IMR-90 (cell line): ENCODE results near the gene RHOT2. TPM values are rescaled to one million over a fixed set of nuclear protein-coding genes. Genes with fewer than 3 reads are reported as not detected.
A peak's percentile ranks its signal among the peaks of the same experiment; 100 is the strongest.

ENCODE experiments used
- ATAC-seq: fragments of 200-7000 bp; cut with Tn5 transposase; 2 replicates; pipeline ENCODE4 v1.9.1; 2020; ENCODE audit warnings: low read depth, mild to moderate bottlenecking, moderate library complexity
- BruUV-seq: library from RNA; stranded (reverse); fragments of 400-500 nt; replicated peaks from 2 replicates; lab custom pipeline; 2021; lab: Mats Ljungman, UMichigan
- CTCF ChIA-PET: fragments of 300-600 bp; formaldehyde crosslinking; extraction: SDS; loops from one replicate; lab custom pipeline; 2021; ENCODE audit warnings: antibody characterized with exemption; lab: Yijun Ruan, JAX
- POLR2A ChIA-PET: fragments of 300-600 bp; sonication (Branson Sonifier 250); formaldehyde crosslinking; loops from one replicate; lab custom pipeline; 2022; ENCODE audit warnings: antibody characterized with exemption; ENCODE audit not compliant: unreplicated experiment; lab: Charles Lee
- DNase-seq: peaks from one replicate; pipeline ENCODE4 v3.0.0; 2013
- H2AFZ ChIP-seq: replicated peaks from 2 replicates; pipeline ENCODE3; 2013; ENCODE audit warnings: low read length, mild to moderate bottlenecking; ENCODE audit not compliant: poor library complexity
- H2AK5ac ChIP-seq: 2 replicates; pipeline ENCODE4 v1.6.1; 2013; ENCODE audit warnings: low read depth, low read length, inconsistent platforms
- H2AK9ac ChIP-seq: replicated peaks from 2 replicates; pipeline ENCODE3; 2013; ENCODE audit warnings: mild to moderate bottlenecking, low read depth, low read length, moderate library complexity; ENCODE audit not compliant: poor library complexity
- H2BK120ac ChIP-seq: 2 replicates; pipeline ENCODE4 v1.6.1; 2013; ENCODE audit warnings: low read depth, low read length, inconsistent platforms
- H2BK15ac ChIP-seq: 3 replicates; pipeline ENCODE4 v1.6.1; 2013; ENCODE audit warnings: low read depth, low read length, inconsistent platforms
- H2BK20ac ChIP-seq: 2 replicates; pipeline ENCODE4 v1.6.1; 2013; ENCODE audit warnings: low read depth, mild to moderate bottlenecking, inconsistent platforms, low read length, moderate library complexity
- H2BK5ac ChIP-seq: 2 replicates; pipeline ENCODE4 v1.6.1; 2013; ENCODE audit warnings: mild to moderate bottlenecking, low read depth, low read length, inconsistent platforms; ENCODE audit not compliant: poor library complexity, severe bottlenecking
- H3K14ac ChIP-seq: replicated peaks from 2 replicates; pipeline ENCODE4 v1.6.1; 2013; ENCODE audit warnings: low read depth, low read length, inconsistent platforms
- H3K18ac ChIP-seq: 2 replicates; pipeline ENCODE4 v1.6.1; 2013; ENCODE audit warnings: low read depth, low read length, control low read depth
- H3K23ac ChIP-seq: 2 replicates; pipeline ENCODE4 v1.6.1; 2013; ENCODE audit warnings: low read depth, low read length, inconsistent platforms
- H3K27ac ChIP-seq: 2 replicates; pipeline ENCODE4 v1.5.1; 2013; ENCODE audit warnings: mild to moderate bottlenecking, control low read depth, low read length; ENCODE audit not compliant: insufficient read depth
- H3K27me3 ChIP-seq: 2 replicates; pipeline ENCODE4 v1.6.1; 2013; ENCODE audit warnings: low read length; ENCODE audit not compliant: control insufficient read depth, insufficient read depth
- H3K36me3 ChIP-seq: 2 replicates; pipeline ENCODE4 v1.6.1; 2013; ENCODE audit warnings: low read length, mixed read lengths; ENCODE audit not compliant: control insufficient read depth, insufficient read depth
- H3K4ac ChIP-seq: 2 replicates; pipeline ENCODE4 v1.6.1; 2013; ENCODE audit warnings: low read depth, low read length, inconsistent platforms
- H3K4me1 ChIP-seq: 2 replicates; pipeline ENCODE4 v1.6.1; 2013; ENCODE audit warnings: low read length, mixed read lengths; ENCODE audit not compliant: control insufficient read depth, insufficient read depth
- H3K4me2 ChIP-seq: 2 replicates; pipeline ENCODE4 v1.6.1; 2013; ENCODE audit warnings: low read depth, mild to moderate bottlenecking, control low read depth, low read length, moderate library complexity
- H3K4me3 ChIP-seq: 2 replicates; pipeline ENCODE4 v1.5.1; 2013; ENCODE audit warnings: low read depth, mild to moderate bottlenecking, control low read depth, low read length, moderate library complexity; ENCODE audit not compliant: insufficient read depth
- H3K56ac ChIP-seq: 2 replicates; pipeline ENCODE4 v1.6.1; 2013; ENCODE audit warnings: low read length, inconsistent platforms; ENCODE audit not compliant: insufficient read depth; ENCODE audit errors: extremely low read depth
- H3K79me1 ChIP-seq, 2 experiments: 2 replicates each; pipeline ENCODE4 v1.6.1; 2013; ENCODE audit warnings: low read length in 2 of 2, inconsistent platforms in 1 of 2, low read depth in 1 of 2
- H3K9ac ChIP-seq: 2 replicates; pipeline ENCODE4 v1.6.1; 2013; ENCODE audit warnings: low read depth, low read length, control low read depth
- H3K9me1 ChIP-seq: 2 replicates; pipeline ENCODE4 v1.6.1; 2013; ENCODE audit warnings: low read length, inconsistent platforms; ENCODE audit not compliant: insufficient read depth
- H3K9me3 ChIP-seq: 2 replicates; pipeline ENCODE4 v1.6.1; 2013; ENCODE audit warnings: low read length; ENCODE audit not compliant: control insufficient read depth, insufficient read depth
- H4K20me1 ChIP-seq: 2 replicates; pipeline ENCODE4 v1.6.1; 2013; ENCODE audit warnings: low read length, inconsistent platforms; ENCODE audit not compliant: insufficient read depth
- H4K5ac ChIP-seq: 2 replicates; pipeline ENCODE4 v1.6.1; 2013; ENCODE audit warnings: mild to moderate bottlenecking, low read depth, low read length, control low read depth
- H4K8ac ChIP-seq, 2 experiments: 2 replicates each; pipeline ENCODE4 v1.6.1; 2013; ENCODE audit warnings: low read depth in 2 of 2, low read length in 2 of 2, control low read depth in 1 of 2, inconsistent platforms in 1 of 2
- H4K91ac ChIP-seq: 2 replicates; pipeline ENCODE4 v1.6.1; 2013; ENCODE audit warnings: low read depth, low read length, inconsistent platforms; ENCODE audit not compliant: insufficient read depth
- BHLHE40 ChIP-seq: fragments of 150-350 bp; IDR thresholded peaks from 2 replicates; pipeline ENCODE4 v1.6.1; 2016; ENCODE audit warnings: mild to moderate bottlenecking, low read depth, low read length
- CTCF ChIP-seq: conservative IDR thresholded peaks from 2 replicates; pipeline ENCODE4 v1.5.1; 2012; ENCODE audit warnings: mild to moderate bottlenecking, low read depth, low read length, improper control_type of control experiment
- ELK1 ChIP-seq: fragments of 150-350 bp; IDR thresholded peaks from 2 replicates; pipeline ENCODE4 v1.6.1; 2016; ENCODE audit warnings: low read depth, mild to moderate bottlenecking, low read length, moderate library complexity, borderline replicate concordance
- FOS ChIP-seq: fragments of 150-350 bp; IDR thresholded peaks from 2 replicates; pipeline ENCODE4 v1.6.1; 2016; ENCODE audit warnings: low read depth, low read length
- MXI1 ChIP-seq: IDR thresholded peaks from 2 replicates; pipeline ENCODE4 v1.6.1; 2012; ENCODE audit warnings: low read depth, mild to moderate bottlenecking, low read length, moderate library complexity, borderline replicate concordance
- NFE2L2 ChIP-seq: fragments of 150-350 bp; IDR thresholded peaks from 2 replicates; pipeline ENCODE4 v1.6.1; 2016; ENCODE audit warnings: low read depth, mild to moderate bottlenecking, low read length
- POLR2A ChIP-seq: IDR thresholded peaks from 2 replicates; pipeline ENCODE4 v1.6.1; 2012; ENCODE audit warnings: mild to moderate bottlenecking, low read depth, low read length
- RAD21 ChIP-seq: IDR thresholded peaks from 2 replicates; pipeline ENCODE4 v1.6.1; 2012; ENCODE audit warnings: low read length, improper control_type of control experiment
- RCOR1 ChIP-seq: IDR thresholded peaks from 2 replicates; pipeline ENCODE4 v1.6.1; 2012; ENCODE audit warnings: mild to moderate bottlenecking, low read length, improper control_type of control experiment; ENCODE audit not compliant: insufficient replicate concordance
- WGBS, 2 experiments: methylation state at CpG; one replicate each; pipeline versions ENCODE4 v1.1.5 to v1.1.7; 2013; ENCODE audit warnings: missing lambda C conversion rate in 2 of 2; ENCODE audit not compliant: insufficient read length in 1 of 2; ENCODE audit errors: extremely low coverage in 2 of 2; 5-methylcytosine and 5-hydroxymethylcytosine counted together
- dilution Hi-C: fragments of 300-500 bp; cut with HindIII; formaldehyde crosslinking; loops from one replicate; pipeline ENCODE4 v1.14.3; 2018; ENCODE audit warnings: low sequenced_read_pairs; ENCODE audit not compliant: unreplicated experiment
- in situ Hi-C: fragments of 300-500 bp; cut with MboI; formaldehyde crosslinking; loops from 3 replicates; pipeline ENCODE4 v1.14.3; 2019; ENCODE audit warnings: low sequenced_read_pairs, inconsistent platforms, mixed read lengths
- intact Hi-C: fragments of 100-400 bp; cut with micrococcal nuclease; formaldehyde crosslinking; loops from 2 replicates; pipeline ENCODE4 v1.10.0; 2022
- polyA plus RNA-seq, 3 experiments: library from polyadenylated mRNA; depleted of rRNA; stranded (reverse); fragments of >200 nt; gene quantifications; 2 replicates each; pipeline ENCODE4 v1.2.3, GENCODE V29; 2012; ENCODE audit warnings: low replicate concordance in 1 of 3
- total RNA-seq: library from RNA; depleted of rRNA; stranded (reverse); fragments of >200 nt; gene quantifications from 2 replicates; pipeline ENCODE4 v1.2.3, GENCODE V29; 2012
- TF ChIP-seq, protein P1 (sequence below): fragments of 150-350 bp; IDR thresholded peaks from 2 replicates; pipeline ENCODE4 v1.6.1; 2017; ENCODE audit warnings: mild to moderate bottlenecking, antibody characterized with exemption, low read length, low read depth

RHOT2 gene
- total and polyA plus RNA-seq, 2 of the 4 experiments (the other 2 are of a cell fraction), result 20.3 to 181 TPM

DNA sequence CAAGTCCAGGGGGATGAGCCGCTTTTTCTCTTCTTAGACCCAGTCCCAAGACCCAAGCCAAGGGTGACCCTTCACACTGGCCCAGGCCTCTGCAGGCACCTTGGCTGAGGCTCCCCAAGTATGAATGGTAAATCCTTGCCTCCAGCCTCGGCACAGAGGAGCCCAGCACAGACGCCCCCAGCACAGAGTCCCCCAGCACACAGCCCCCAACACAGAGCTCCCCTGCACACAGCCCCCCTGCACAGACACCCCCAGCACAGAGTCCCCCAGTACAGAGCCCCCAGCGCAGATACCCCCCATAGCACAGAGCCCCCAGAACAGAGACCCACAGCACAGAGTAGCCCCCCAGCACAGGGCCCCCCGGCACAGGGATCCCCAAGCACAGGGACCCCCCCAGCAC, 27.3 kb upstream of the RHOT2 start:
- Histone ChIP-seq H3K9me3 (no peaks in the 10 kb centered on the region), H2AFZ (no peak overlapping the region), H3K36me3 (no peaks in the 10 kb centered on the region), H2BK5ac (no peak overlapping the region), H3K9me1 (peaks cover 11% of the 10 kb centered on the region; the same call in 1 of the 2 replicates), H2BK20ac (no peak overlapping the region), H2BK120ac (no peak overlapping the region), H3K23ac (no peak overlapping the region), H4K8ac (no peak overlapping the region), H4K91ac (no peak overlapping the region), H3K18ac (no peak overlapping the region), H3K9ac (no peak overlapping the region), H4K20me1 (peaks cover 4% of the 10 kb centered on the region), H3K4me3 (no peak overlapping the region), H2BK15ac (no peak overlapping the region), H3K27me3 (no peaks in the 10 kb centered on the region), H4K5ac (no peak overlapping the region), H2AK5ac (no peak overlapping the region), H3K4ac (no peak overlapping the region), H3K4me1 (peaks cover 11% of the 10 kb centered on the region), H3K27ac (no peak overlapping the region), H3K4me2 (no peak overlapping the region; the same call in 1 of the 2 replicates), H2AK9ac (peak overlapping the region; percentile 23), H3K79me1 (peaks cover 3 to 25% of the 10 kb centered on the region in 2 experiments; a peak in 2 of 4 replicates), H3K14ac (no peak overlapping the region), H3K56ac (no peak overlapping the region)
- no peak for ATAC-seq
- BruUV-seq, result no TSS peak
- ChIA-PET CTCF (no interaction called here), POLR2A (no interaction called here)
- no CpG with 5 or more reads among the region's 5 CpGs for WGBS, 2 experiments
- DNase-seq, result no peak
- intact Hi-C loops (no loop called here), in situ Hi-C loops (loop anchor here (10.0 kb wide), 1 partner anchor 246 kb away; the partner anchor contains the start of gene NME4), dilution Hi-C loops (no loop called here)
- TF ChIP-seq CTCF, result no peak
- TF ChIP-seq MXI1, result no peak
- no peak for TF ChIP-seq ELK1
- TF ChIP-seq BHLHE40, result no peak
- TF ChIP-seq RCOR1, result no peak
- no peak for TF ChIP-seq FOS
- no peak for TF ChIP-seq RAD21
- TF ChIP-seq POLR2A, result no peak
- no peak for TF ChIP-seq NFE2L2
- TF ChIP-seq, protein P1, sequence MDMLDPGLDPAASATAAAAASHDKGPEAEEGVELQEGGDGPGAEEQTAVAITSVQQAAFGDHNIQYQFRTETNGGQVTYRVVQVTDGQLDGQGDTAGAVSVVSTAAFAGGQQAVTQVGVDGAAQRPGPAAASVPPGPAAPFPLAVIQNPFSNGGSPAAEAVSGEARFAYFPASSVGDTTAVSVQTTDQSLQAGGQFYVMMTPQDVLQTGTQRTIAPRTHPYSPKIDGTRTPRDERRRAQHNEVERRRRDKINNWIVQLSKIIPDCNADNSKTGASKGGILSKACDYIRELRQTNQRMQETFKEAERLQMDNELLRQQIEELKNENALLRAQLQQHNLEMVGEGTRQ, result no peak
